ENCODE measurements around the gene PTGDS. TPM values are rescaled to one million over a fixed set of nuclear protein-coding genes. Genes with fewer than 3 reads are reported as not detected.

PTGDS gene
- total RNA-seq, 1 donor from 2014 or later: 111 TPM

DNA sequence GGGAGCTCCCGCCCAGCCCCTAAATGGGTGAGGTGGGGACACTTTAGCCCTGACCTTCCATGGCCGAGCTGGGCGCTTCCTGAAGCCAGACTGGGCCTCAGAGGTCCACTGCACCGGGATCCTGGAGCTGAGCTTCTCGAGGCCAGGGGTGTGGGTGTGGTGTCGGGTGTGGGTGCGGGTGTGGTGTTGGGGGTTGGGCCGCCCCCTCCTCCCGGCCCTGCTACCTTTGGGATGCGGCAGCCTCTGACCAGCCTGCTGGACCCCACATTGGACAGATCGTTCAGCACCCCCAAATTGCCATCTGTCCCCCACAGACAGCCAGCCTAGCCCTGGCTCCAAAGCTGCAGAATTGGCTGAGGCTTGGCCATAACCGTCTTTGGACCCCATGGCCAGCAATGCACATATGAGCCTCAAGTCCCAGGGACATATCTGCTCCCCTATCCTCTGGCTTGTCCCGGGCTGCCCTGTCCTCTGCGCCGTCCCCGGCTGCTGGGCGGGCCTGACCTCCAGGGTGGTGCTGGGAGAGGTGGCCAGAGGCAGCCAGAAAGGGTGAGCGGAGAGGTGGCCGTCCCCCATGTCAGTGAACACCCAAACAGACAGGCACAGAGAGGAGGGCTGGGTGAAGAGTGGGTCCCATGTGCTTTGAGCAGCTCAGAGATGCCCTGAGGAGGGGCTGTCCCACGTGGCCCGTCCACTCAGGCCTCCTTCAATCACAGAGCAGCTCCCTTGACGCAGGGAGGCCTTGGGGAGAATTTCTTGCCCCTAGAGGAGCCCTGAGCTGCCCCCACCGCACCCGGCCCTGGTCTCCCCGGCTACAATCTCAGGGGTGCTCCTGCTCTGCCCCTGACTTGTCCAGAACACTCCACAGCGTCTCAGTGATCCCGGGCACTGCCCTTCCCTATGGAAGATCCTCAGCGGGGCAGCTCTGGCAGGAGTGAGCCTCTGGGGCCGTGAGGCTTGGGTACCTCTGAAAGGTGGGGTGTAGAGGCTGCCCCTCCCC is 3.4 kb upstream of the PTGDS start:
- no peak for DNase-seq (ENCODE audit: low spot score)

DNA sequence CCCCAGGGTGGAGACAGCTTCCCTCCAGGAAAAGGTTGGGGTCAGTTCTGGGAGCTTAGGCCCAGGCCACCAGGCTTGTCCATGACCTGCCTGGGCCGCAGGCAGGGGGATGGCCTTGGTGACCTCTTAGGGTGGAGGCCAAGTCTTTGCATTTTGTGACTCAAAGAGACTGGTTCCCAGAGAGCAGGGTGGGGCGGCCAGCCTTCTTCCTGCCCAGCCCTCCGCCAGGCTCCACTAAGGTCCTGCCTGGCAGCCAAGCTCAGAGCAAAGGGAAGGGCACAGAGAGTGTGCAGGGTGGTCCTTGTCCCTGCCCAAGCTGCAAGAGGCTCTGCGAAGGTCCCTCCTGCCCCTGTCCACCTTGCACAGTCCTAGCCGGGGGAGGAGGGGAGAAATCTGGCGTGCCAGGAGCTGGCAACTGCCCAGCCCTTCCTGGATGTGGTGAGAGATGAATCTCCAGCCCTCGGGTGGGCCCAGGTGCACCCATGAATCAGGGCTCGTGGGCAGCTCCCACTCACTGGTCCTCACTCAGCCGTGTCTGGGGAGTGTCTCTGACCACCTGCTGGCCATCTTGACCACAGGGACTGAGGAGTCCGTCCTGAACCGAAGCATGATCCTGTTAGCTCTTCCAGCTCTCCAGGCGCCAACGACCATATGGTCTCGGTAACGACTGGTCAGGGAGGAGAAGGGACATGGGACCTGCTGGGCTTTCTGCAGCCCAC is 2.3 kb upstream of the PTGDS start:
- no peak for DNase-seq (ENCODE audit: low spot score)

DNA sequence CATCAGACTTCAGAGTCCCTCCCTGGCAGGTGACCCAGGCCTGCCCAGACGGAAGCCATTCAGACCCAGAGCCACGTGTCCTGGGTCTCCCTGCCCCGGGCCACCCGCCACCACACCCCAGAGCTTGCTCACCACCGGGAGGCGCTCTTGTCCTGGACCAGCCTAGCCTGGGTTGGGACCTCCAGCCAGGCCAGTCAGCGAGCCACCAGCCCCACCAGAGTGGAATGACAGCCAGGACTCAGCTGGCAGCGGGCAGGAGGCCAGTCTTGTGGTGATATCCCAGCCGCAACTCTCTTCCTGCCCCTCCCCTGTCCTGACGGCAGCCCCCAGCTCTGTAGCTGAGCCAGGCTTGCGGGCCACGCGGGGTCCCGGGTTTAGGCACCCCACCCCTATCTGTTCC is 1.7 kb upstream of the PTGDS start:
- no peak for DNase-seq (ENCODE audit: low spot score)

DNA sequence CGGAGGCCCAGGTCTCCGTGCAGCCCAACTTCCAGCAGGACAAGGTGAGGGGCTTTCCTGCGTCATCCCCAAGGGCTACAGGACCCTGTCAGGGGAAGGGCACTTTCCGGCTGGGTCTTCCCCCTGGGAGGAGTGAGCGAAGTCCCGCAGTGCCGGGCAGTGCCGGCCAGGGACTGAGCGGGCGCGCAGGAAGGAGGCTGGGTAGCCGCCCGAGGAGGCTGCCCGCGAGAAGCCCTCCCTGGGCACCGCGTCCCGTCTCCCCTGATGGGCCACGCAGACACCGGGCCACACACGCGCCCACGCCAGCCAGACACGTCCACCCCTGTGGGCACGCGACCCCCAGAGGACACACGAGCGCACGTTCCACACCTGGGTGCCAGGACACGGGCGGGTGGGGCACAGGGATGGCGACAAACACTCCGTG is 357 bp downstream of the PTGDS start:
- no peak for DNase-seq (ENCODE audit: low spot score)

DNA sequence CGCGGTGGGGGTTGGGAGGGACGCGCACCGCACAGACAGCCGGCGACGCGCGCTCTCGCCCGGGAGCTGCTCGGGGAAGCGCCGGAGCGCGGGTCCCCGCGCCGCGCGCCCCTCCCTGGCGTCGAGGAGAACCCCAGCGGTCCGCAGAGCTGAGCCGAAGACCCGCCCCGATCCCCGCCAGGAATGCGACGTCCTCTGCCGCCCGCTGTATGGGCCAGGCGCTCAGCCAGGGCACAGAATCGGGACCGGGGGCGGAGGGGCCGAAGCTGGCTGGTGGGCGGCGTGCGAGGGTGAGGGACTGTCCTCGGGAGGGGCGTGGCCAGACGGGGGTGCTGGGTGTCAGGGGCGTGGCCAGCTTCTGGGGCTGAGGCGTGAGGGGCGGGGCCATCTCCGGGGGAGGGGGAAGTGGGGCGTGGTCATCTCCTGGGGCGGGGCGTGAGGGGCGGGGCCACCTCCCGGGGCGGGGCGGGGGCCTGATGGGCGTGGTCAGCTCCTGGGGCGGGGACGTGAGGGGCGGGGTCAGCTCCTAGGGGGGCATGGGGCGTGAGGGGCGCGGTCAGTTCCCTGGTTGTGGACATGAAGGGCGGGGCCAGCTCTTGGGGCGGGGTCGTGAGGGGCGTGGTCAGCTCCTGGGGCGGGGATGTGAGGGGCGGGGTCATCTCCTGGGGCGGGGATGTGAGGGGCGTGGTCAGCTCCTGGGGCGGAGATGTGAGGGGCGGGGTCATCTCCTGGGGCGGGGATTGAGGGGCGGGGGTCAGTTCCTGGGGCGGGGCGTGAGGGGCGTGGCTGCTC is 965 bp downstream of the PTGDS start:
- DNase-seq (ENCODE audit: low spot score): peak; percentile 73

DNA sequence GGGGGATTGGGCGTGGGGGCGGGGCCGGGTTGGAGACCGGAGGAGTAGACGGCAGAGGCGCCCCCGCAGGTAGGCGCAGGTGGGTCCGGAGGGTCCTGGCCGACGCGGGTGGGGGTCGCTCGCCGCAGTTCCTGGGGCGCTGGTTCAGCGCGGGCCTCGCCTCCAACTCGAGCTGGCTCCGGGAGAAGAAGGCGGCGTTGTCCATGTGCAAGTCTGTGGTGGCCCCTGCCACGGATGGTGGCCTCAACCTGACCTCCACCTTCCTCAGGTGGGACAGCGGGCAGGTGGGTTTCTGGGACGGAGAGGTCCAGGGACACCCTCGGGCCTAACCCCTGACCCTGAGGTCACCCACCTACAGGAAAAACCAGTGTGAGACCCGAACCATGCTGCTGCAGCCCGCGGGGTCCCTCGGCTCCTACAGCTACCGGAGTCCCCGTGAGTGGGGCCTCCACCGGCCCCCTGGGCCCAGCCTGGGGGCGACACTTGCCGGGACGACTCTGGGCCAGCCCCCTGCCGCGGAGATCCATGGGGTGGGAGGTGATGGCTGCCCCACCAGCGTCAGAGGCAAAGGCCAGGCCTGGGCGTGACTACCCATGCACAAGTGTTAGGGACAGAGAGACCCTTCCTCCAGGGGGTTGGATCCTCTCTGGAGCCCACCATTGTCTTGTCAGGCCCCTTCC is 1.7 kb downstream of the PTGDS start:
- no peak for DNase-seq (ENCODE audit: low spot score)

DNA sequence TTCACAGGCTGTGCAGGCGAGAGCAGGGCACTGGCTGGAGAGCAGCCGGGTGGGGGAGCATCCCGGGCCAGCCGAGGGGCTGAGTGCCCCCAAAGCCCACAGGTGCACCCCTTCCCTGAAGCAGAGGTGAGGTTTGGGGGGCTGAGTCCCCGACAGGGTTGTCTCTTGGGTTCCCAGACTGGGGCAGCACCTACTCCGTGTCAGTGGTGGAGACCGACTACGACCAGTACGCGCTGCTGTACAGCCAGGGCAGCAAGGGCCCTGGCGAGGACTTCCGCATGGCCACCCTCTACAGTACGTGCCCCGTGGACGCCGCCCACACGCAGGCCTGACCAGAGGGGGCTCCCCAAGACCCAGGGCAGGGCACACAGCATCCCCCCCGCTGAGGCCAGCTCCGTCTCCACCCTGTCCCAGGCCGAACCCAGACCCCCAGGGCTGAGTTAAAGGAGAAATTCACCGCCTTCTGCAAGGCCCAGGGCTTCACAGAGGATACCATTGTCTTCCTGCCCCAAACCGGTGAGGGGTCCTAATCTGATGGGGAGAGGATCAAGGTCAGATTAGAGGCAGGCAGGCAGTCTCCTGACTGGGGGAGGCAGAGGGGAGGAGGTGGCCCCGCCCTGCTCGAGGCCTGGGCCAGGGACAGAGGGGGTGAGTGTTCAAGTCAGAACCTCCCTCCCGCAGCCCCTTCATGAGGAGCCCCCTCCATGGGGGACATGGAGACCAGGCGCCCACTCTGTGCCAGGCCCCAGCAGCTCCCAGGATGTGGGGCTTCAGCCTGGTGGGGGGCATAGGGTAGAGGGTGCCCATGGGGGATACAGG is 2.7 kb downstream of the PTGDS start:
- no peak for DNase-seq (ENCODE audit: low spot score)

DNA sequence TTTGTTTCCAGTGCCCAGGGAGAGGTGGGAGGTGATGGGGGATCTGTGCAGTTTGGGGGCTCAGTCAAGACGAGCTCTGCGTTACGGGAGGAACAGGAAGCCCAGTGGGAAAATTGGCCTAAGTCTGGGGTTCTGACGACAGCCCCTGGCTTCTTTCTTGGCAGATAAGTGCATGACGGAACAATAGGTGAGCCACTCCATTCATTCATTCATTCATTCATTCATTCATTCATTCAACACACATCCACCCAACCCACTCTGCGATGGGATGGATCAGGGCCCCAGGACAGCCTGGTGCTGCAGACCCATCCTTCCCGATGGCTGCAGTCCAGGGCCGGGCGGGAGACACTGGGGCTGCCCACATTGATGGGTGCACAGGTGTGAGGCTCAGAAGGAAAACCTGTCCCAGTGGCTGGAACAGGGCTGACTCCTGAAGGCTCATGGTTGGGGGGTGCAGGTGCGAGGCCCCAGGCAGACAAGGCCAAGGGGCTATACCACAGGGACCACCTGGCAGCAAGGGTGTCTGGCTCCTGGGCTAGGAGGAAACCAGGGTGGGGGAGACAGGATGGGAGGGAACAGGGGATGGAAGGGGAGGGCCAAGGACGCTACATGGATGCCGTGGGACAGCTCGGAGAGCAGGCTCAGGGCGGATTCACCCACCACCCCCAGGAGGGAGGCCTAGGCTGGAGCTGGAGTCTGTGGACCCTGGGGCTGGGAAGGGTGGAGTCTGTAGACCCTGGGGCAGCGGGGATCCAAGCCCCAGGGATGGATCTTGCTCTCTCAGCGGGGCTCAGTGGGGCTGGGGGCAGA is 3.6 kb downstream of the PTGDS start:
- no peak for DNase-seq (ENCODE audit: low spot score)

DNA sequence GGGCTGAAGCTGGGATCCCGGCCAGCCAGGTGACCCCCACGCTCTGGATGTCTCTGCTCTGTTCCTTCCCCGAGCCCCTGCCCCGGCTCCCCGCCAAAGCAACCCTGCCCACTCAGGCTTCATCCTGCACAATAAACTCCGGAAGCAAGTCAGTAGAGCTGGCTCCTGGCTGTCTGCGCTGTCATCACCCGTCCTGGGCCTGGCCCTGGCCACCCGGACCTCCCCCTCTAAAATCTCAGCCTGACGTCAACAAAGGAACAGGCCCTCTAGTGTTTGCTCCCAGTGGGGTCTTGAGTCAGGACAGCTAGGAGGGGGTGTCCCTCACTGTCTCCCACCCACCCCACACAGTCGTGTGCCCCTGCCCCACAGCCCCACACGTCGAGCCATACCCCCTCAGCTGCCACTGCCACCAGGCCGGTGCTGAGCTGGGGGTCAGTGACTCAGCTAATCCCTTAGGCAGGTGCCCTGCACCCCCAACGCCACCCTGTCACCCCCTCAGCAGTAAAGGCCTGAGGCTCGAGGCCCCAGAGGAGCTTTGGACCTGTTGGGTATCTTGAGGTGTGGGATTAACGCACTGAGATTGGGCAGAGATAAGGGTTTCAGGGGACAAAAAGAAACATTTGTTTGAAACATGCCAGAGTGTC is 4.4 kb downstream of the PTGDS start:
- no peak for DNase-seq (ENCODE audit: low spot score)

DNA sequence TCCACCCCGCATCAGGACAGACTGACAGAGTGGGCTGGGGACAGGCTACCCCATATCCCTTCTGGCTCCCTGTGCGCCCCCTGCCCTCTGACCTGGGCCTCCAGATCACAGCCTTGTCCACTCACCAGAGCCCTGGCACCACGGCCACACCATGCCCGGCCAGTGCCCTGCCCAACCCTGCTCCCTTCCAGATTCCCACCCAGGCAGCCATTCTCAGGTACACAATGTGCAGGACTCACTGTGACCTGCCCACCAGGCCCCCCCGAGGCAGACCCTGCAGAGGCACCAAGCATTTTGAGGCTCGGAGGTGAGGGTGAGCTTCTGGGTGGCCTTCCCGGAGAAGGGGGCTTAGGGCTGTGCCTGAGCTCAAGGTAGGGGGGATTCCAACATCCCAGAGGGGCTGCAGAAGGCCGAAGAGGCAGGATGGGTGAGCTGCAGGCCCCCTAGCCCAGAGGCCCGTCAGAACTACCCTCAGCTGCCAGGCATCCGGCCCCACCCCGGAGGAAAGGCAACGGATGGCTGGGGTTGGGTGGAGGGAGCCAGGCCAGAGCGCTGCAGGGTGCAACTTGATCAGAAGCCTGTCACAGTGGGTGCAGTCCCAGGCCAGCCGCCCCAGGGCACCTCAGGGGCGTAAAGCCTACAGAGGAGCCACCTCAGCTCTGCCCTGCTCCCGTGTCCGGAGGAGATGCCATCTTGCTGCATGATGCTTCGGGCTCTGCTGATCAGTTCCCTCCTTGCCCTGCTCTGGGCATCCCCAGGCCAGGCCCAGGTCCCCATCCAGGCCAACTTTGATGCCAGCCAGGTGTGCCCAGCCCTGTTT is 5.1 kb downstream of the PTGDS start, which contains the start of gene LCNL1:
Gene LCNL1, plus strand, starts transcription at position 762 of the 820 bp plus-strand sequence. CDS start 594 bp downstream, outside the sequence.
- DNase-seq (ENCODE audit: low spot score): no peak

DNA sequence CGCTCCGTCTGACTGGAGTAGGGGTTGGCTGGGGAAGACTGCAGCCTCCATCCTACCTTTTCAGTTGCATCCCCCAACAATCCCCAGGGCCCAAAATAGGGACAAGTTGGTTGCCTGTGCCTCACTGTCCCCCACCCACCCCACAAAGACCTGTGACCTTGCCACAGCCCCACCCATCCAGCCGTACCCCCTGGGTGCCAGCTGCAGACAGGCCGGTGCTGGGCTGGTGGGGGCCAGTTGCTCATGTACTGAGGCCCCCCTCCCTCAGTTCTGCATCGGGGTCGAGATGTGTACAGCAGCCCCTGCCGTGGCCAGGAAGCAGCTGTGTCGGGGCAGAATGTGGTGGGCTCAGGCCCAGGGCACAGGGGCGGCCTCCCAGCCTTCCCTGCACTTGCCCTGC is 5.9 kb downstream of the PTGDS start:
- DNase-seq (ENCODE audit: low spot score): no peak

DNA sequence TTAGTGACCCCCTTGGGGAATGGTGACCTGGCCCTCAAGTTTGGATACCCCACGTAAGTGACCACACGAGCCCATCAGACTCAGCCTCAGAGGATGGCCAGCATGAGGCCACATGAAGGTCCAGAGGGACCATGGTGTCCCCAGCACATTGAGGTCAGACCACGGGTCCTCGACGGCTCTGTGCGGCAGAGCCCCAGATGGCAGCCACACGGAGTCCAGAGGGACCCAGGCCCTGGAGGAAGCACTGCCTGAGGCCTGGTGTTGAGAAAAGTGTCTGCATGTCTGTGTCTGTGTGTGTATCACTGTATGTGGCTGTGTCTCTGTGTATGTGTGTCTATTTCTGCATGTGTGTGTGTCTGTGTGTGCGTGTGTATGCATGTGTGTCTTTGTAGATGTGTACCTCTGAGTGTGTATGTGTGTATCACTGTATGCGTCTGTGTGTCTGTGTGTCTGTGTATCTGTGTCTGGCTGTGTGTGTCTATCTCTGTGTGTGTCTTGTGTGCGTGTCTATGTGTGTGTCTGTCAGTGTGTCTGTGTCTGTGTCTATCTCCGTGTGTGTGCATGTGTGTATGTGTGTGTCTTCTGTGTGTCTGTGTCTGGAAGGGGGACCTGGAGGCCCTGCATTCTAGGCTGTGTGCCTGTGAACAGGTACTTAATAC is 6.5 kb downstream of the PTGDS start:
- no peak for DNase-seq (ENCODE audit: low spot score)

DNA sequence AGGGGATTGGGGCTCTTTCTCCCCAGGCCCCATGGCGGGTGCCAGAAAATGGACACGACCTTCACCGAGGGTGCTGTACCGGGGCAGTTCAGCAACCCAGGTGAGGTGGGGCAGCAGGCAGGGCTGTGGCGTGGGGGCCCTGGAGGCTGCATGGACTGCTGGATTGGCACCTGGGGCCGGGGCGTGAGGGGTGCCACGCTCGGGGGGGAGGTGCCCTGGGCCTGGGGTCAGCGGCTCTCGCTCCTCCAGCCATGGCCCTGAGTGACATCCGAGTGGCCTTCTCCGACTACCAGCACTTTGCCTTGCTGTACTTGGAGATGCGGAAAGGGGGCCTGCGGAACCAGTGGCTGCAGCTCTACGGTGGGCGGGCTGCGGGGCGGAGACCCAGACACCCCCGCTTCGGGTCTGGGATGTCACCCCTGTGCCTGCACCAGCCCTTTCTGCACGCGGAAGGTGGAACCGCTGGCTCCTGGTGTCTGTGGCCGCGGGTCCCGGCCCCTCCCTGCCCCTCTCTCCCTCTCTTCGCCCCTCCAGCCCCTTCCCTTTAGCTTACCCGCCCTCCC is 7.2 kb downstream of the PTGDS start:
- no peak for DNase-seq (ENCODE audit: low spot score)

DNA sequence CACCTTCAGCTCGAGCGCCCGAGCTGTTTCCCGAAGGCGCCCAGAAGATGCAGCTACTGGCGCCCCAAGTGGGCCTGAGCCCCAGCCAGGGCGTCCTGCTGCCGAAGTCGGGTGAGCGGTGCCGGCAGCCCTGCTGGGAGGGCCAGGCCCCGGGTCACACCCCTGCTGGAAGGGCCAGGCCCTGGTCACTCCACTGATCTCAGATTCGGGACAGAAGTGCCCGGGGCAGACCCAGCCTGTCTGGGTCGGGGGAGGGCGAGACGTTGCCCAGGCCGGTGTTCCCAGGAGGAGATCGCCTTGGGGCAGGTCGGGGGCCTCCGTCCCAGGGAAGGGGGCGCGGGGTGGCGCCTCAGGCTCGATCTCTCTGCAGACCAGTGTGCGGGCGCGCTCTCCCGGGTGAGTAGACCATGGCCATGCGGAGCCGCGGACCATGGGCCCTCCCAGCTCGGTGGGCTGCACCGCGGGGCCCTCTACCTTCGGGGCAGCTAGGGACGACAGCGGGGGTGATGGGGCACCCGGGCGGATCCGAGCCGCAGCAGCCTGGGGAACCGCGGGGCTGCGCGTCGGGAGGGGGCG is 7.8 kb downstream of the PTGDS start:
- DNase-seq (ENCODE audit: low spot score): no peak

DNA sequence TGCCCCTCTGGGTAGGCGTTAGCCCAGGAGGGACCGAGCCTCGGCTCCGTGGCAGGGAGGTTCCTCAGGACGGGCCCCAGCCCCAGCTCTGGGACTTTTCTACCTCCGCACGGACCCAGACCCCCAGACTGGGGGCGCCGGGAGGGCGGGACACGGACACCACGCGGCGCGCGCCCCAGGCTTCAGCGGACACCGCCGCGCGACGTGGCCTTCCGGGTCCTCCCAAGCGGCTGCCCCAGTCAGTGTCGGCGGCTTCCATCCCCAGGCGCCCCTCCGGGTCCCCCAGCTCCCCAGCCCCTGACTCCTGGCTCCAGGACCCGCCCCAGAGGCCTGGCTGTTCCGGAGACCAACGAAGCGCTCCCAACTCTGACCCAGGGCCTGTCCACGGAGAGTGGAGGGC is 8.5 kb downstream of the PTGDS start:
- no peak for DNase-seq (ENCODE audit: low spot score)

DNA sequence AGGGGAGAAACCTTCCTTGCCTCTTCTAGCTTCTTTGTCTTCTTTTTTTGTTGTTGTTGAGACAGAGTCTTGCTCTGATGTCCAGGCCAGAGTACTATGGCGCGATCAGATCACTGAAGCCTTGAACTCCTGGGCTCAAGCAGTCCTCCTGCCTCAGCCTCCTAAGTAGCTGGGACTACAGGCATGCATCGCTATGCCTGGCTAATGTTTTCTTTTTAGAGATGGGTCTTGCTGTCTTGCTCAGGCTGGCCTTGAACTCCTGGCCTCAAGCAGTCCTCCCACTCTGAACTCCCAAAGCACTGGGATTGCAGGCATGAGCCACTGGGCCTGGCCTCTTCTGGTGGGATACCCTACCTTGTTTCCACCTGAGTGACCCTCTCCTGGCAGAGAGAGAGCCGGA is 11.6 kb downstream of the PTGDS start:
- no peak for DNase-seq (ENCODE audit: low spot score)

All from ureter (tissue), 1 donor.